Pancreas (tissue), 10 donors: ENCODE measurements around the gene TST. TPM values are rescaled to one million over a fixed set of nuclear protein-coding genes. Genes with fewer than 3 reads are reported as not detected.

ENCODE experiments used
- ATAC-seq, 4 donors: fragments of 200-7000 bp; cut with Tn5 transposase; one replicate each; pipeline versions ENCODE4 v1.8.0 to v1.9.1; 2020; ENCODE audit warnings: mild to moderate bottlenecking in 4 of 4, moderate library complexity in 4 of 4
- DNase-seq, 6 donors: peaks; one replicate each; pipeline ENCODE4 v3.0.0-alpha.2; 2020
- FAIRE-seq: peaks from 2 replicates; lab custom pipeline; 2012; peaks lifted over from hg19 to GRCh38; lab: Jason Lieb, UNC
- H3K27ac ChIP-seq, 4 donors: fragments of 200-600 bp; sonication (generic); 1 replicate in 3 of 4; 2 replicates in 1 of 4; pipeline versions ENCODE4 v1.5.0 to v1.8.0; 2020
- H3K27me3 ChIP-seq, 4 donors: fragments of 200-600 bp; one replicate each; pipeline ENCODE4 v1.8.0; 2021
- H3K36me3 ChIP-seq, 3 donors: fragments of 200-600 bp; sonication (generic) in 1 of 3; one replicate each; pipeline versions ENCODE4 v1.5.0 to v1.8.0; 2020 to 2021
- H3K4me1 ChIP-seq, 3 donors: fragments of 200-600 bp; one replicate each; pipeline ENCODE4 v1.8.0; 2021
- H3K4me3 ChIP-seq, 4 donors: fragments of 200-600 bp; sonication (generic) in 2 of 4; one replicate each; pipeline versions ENCODE4 v1.5.0 to v1.8.0; 2020 to 2021
- H3K9me3 ChIP-seq, 4 donors: fragments of 200-600 bp; one replicate each; pipeline ENCODE4 v1.8.0; 2021
- WGBS, 2 donors: extraction: QIAGEN DNeasy Blood & Tissue Kit; methylation state at CpG; one replicate each; pipeline ENCODE4 v1.1.7; 2013; 5-methylcytosine and 5-hydroxymethylcytosine counted together
- intact Hi-C, 3 donors: fragments of 100-400 bp; cut with DNase I; formaldehyde crosslinking; loops; one replicate each; pipeline versions ENCODE4 v1.11.1 to v1.14.2; 2022
- polyA plus RNA-seq, 2 donors: library from polyadenylated mRNA; stranded (reverse); fragments of 200-250 nt; gene quantifications; one replicate each; pipeline ENCODE4 v1.2.3, GENCODE V29; 2013
- total RNA-seq, 6 donors: library from RNA; stranded (reverse); fragmentation: NEBNext Ultra II Directional in 4 of 6; extraction: Animal tissue kit (Norgen Biotek cat#: 25700) in 4 of 6; gene quantifications; one replicate each; pipeline versions ENCODE4 v1.2.1 to v1.2.4, GENCODE V29; 2021 to 2023
- TF ChIP-seq, protein P1 (sequence below), 4 donors: fragments of 200-600 bp; sonication (generic) in 3 of 4; IDR thresholded peaks; one replicate each; pipeline versions ENCODE4 v1.5.0 to v1.8.0; 2021; ENCODE audit warnings: antibody characterized with exemption in 4 of 4
- donor health status: healthy with polysubstance abuse.
- donor health status: DM: no; HTN: no; CAD: no; lungs with moderate emphysema.
- donor health status: DM: no; HTN: no; CAD: no.
- donor health status: control.
- donor health status: control.
- donor health status: Bipolar disorder and iron deficiency.
- donor health status: DM: yes; HTN: yes; CAD: no.
- donor health status: DM: no; HTN: no; CAD: no.
- donor health status: DM: no; HTN: no; CAD: no.
- donor health status: DM: yes; HTN: yes; CAD: no.

TST gene
- total and polyA plus RNA-seq, 8 donors: 22.9 to 52.3 (median 37.6) TPM

DNA sequence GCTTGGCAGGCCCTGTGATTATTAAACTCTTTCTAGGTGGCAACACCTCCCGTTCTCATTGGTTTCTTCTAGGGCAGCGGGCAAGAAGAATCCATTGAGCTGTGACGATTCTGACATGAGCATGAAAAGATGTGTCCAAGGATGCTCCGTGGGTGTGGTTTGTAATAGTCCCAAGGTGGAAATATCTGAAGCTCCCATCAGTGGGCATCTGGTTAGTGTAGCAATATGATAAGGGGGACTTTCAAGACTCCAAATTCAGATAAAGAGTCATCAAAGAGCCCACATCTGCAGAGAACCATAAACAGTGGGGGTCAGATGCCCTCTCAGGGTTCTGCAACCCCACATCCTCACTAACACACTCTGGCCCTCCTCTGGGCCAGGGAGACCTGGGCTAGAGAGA lies 42.6 kb downstream of the TST start:
- H3K27me3 ChIP-seq: no peaks in the 10 kb centered on the region
- no peak for FAIRE-seq
- intact Hi-C loops: no loop called here
- no peak for ATAC-seq
- WGBS, 2 donors: 80 to 90% methylated on average over 4 of the region's 4 CpGs
- H3K36me3 ChIP-seq: no peaks in the 10 kb centered on the region
- DNase-seq: no peak
- no peak overlapping the region for H3K27ac ChIP-seq
- no peaks in the 10 kb centered on the region for H3K9me3 ChIP-seq
- H3K4me3 ChIP-seq: no peak overlapping the region
- TF ChIP-seq, protein P1, sequence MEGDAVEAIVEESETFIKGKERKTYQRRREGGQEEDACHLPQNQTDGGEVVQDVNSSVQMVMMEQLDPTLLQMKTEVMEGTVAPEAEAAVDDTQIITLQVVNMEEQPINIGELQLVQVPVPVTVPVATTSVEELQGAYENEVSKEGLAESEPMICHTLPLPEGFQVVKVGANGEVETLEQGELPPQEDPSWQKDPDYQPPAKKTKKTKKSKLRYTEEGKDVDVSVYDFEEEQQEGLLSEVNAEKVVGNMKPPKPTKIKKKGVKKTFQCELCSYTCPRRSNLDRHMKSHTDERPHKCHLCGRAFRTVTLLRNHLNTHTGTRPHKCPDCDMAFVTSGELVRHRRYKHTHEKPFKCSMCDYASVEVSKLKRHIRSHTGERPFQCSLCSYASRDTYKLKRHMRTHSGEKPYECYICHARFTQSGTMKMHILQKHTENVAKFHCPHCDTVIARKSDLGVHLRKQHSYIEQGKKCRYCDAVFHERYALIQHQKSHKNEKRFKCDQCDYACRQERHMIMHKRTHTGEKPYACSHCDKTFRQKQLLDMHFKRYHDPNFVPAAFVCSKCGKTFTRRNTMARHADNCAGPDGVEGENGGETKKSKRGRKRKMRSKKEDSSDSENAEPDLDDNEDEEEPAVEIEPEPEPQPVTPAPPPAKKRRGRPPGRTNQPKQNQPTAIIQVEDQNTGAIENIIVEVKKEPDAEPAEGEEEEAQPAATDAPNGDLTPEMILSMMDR (IDR thresholded peaks at IDR 0.05): no peak
- H3K4me1 ChIP-seq: peaks cover 0 to 5% (median 0%) of the 10 kb centered on the region in 3 donors

DNA sequence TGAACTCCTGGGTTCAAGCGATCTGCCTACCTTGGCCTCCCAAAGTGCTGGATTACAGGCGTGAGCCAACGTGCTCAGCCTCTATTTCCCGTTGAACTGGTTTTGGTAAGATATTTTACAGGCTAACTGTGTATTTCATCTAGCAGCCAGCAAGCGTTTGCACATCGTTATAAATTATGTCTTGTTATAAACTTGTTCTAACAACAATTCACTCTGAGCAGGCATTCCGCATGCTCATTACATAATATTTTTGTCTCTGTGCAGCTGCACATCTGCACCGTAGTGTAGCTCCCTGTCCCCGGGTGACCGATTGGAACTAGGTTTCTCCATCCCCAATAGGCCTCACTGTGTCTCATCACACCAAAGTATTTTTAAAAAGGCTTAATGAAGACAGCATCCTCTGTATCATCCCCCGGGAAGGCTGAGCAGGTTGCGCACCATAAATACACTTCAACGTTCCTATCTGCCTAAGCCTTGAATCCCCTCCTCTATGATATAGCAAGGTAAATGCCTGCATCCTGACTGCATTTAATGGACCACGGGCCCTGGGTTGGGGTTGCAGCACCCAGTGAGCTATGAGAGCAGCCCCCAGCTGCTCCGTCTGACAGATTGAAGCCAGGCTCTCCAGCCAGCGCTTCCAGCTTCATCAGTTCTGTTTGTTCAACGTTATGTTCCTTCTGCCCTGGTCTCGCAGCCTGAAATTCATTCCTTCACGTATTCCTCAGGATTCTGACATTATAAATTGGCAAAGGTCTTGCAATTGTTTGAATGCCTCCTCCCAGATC lies 47.7 kb downstream of the TST start:
- no peaks in the 10 kb centered on the region for H3K9me3 ChIP-seq
- H3K4me1 ChIP-seq: no peaks in the 10 kb centered on the region
- H3K27ac ChIP-seq: no peak overlapping the region
- H3K36me3 ChIP-seq: no peaks in the 10 kb centered on the region
- H3K27me3 ChIP-seq: no peaks in the 10 kb centered on the region
- intact Hi-C loops: no loop called here
- WGBS, 2 donors: 57 to 61% methylated on average over 19 of the region's 19 CpGs
- DNase-seq (no peak), FAIRE-seq (no peak), ATAC-seq (no peak)
- no peak overlapping the region for H3K4me3 ChIP-seq
- TF ChIP-seq, protein P1 (IDR thresholded peaks at IDR 0.05): no peak

DNA sequence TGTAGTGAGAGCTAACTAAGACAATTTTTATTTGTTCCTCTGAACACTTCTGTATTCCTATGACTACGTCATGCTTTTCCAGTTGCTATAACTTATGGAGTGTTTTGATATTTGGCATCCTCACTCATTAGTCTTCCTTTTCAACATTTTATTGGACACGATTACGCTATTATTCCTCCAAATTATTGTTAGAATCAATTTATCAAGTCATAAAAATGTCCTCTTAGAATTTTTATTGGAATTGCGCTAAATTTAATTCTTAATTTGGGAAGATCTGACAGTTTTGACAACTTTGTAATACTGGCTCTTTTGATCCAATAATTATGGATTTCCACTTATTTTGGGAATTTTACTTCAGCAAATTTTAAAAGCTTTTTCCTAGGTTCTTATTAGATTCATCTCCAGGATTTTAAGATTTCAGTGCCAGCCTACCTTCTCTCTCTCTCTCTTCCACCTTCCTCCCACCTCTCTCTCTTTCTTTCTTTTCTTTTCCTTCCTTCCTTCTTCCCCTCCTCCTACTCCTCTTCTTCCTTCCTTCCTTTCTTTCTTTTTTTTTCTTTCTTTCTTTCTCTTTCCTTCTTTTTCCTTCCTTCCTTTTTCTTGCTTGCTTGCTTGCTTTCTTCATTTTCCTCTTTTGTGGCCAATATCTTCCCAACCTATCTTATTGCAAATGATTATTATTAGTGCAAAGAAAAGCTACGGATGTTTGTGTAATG lies 50.8 kb downstream of the TST start:
- intact Hi-C loops: no loop called here
- Histone ChIP-seq H3K4me1 (no peaks in the 10 kb centered on the region), H3K36me3 (no peaks in the 10 kb centered on the region), H3K27me3 (no peaks in the 10 kb centered on the region), H3K9me3 (no peaks in the 10 kb centered on the region), H3K4me3 (no peak overlapping the region), H3K27ac (no peak overlapping the region)
- FAIRE-seq (no peak), ATAC-seq (no peak), DNase-seq (no peak)
- TF ChIP-seq, protein P1 (IDR thresholded peaks at IDR 0.05): no peak
- WGBS, 2 donors: 65 to 69% methylated on average over 5 of the region's 5 CpGs

DNA sequence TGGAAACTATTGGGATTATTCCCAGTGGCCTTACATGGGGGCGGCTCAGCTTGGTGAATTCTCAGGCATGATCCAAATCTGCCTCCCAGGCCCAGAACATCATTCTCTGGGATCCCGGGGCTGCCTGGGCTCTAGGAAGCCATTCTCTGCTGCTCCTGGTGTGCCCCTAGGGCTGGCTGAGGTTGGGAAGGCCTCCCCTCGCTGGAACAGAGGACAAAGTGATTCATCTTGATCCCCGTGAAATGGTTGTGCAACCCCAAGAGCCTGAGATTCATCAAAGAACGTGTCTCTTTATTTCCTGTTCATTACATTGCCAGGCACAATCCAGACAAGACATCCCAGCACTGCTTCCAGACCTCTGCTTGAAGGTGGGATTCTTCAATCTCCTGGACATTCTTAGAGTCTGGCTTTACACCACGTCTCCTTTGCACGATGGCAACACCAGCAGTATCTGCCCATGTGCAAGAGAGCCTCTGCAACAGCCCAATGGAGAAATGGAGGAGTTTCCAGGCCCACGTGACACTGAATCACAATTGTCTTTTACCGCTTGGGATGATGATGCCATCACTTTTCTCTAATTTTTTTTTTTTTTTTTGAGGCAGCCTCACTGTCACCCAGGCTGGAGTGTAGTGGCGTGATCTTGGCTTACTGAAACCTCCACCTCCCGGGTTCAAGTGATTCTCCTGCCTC lies 52.3 kb downstream of the TST start:
- peak in 1 of 6 donors; percentile 15 for DNase-seq
- ATAC-seq: no peak
- intact Hi-C loops: no loop called here
- TF ChIP-seq, protein P1 (IDR thresholded peaks at IDR 0.05): no peak
- Histone ChIP-seq H3K9me3 (no peaks in the 10 kb centered on the region), H3K27ac (no peak overlapping the region), H3K4me1 (no peaks in the 10 kb centered on the region), H3K27me3 (peaks cover 0 to 2% (median 0%) of the 10 kb centered on the region in 4 donors), H3K4me3 (no peak overlapping the region), H3K36me3 (no peaks in the 10 kb centered on the region)
- no peak for FAIRE-seq
- WGBS, 2 donors: 72 to 83% methylated on average over 11 of the region's 11 CpGs
